HG03521 (cell line): Measurements from ENCODE around the gene CCR5.
"Not testable (repeated sequence)": the region's sequence is repeated elsewhere in the genome, so short reads cannot be mapped to it uniquely, and the experiment has no call there.

Experiments used
- ATAC-seq: cut with Tn5 transposase; IDR thresholded peaks from one replicate; pipeline ENCODE4 v1.9.1; 2021; ENCODE audit warnings: mild to moderate bottlenecking, moderate library complexity; ENCODE audit not compliant: unreplicated experiment

CCR5 gene

DNA sequence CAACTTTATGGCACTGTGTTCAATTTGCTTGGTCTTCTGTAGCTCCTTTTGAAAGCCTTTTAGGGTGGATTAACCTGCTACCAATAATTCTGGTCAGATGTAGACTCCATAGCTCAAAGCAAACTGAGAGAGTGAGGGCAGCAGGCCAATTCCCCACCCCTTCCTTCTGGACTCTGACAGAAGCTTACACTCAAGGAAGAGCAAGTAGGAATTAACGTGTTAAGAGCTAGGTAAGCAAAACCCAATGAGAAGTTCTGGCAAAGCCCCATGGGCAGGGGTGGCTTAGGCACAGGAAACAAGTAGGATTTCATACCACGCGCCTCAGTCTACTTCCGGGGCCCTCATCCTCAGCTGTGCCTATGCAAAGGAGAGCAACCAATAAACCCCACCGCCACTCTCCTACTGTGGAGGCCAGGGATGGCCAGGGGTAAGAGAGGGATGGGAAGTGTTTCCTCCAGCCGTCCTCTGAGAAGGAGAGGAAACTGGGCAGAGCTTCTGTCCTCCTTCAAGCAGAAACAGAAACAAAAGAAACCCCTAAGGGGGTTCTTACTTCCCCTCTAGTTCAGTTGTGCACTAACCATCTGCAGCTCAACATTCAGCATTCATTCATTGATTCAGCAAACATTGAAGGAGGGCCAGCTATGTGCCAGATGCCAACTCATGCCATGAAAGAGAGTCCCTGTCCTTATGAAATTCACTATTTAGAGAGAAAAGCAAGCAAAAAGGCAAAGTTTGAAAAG, 12.6 kb downstream of the CCR5 start:
- ATAC-seq = no peak

- no peak for ATAC-seq
Measured at GRCh38 chr3:46383951-46384330, 13.2 kb downstream of the CCR5 start.

GRCh38 chr3:46386205-46386604, 15.5 kb downstream of the CCR5 start:
- no peak for ATAC-seq

DNA sequence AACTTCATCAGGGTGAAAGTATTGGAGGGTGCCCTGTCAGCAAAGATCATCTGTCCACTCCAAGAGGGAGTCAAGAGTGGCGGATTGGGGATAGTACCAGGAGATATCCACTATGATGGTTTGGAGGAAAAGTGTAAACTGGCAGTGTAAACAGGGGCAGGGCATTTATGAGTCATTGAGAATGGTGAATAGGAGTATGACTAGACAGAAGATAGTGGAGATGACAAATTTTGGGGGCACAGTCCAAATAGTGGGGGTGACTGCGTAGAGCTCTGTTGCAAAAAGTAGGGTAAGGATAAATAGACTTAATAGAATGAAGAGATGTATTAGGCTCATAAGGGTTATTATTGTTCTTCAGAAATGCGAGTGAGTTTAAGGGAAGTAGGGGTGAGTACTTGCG, 18.1 kb downstream of the CCR5 start:
- ATAC-seq = not testable (repeated sequence)

- no peak for ATAC-seq
Measured at GRCh38 chr3:46389306-46389705, 18.6 kb downstream of the CCR5 start.

DNA sequence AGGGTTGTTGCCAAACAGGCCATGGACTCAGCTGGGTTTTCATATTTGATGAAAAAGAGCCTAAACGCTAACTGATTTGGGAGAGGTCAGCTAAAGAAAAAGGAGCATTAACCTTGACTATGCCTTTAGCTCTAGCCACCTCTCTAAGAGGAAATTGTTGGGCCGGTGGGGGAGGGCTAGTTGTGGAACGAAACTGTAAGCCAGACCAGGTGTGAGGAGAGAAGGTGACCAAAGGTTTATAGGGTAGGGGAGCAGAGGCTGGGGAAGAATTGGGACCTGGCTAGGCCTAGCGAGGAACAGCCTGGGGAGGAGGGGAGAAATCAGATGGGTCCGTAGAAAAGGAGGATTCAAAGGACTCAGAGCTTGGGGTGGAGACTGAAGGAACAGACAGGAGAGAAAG, 20.8 kb downstream of the CCR5 start:
- not testable (repeated sequence) for ATAC-seq

DNA sequence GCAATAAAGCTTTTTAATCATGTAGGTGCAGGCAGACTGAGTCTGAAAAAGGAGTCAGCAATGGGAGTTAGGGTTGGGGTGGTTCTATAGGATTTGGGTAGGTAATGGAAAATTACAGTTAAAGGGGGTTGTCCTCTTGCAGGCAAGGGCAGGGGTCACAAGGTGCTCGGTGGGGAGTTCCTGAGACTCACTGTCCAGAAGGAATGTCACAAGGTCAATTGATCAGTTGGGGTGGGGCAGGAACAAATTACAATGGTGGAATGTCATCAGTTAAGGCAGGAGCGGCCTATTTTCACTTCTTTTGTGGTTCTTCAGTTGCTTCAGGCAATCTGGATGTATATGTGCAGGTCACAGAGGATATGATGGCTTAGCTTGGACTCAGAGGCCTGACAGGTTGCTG, 22.3 kb downstream of the CCR5 start:
- no peak for ATAC-seq

DNA sequence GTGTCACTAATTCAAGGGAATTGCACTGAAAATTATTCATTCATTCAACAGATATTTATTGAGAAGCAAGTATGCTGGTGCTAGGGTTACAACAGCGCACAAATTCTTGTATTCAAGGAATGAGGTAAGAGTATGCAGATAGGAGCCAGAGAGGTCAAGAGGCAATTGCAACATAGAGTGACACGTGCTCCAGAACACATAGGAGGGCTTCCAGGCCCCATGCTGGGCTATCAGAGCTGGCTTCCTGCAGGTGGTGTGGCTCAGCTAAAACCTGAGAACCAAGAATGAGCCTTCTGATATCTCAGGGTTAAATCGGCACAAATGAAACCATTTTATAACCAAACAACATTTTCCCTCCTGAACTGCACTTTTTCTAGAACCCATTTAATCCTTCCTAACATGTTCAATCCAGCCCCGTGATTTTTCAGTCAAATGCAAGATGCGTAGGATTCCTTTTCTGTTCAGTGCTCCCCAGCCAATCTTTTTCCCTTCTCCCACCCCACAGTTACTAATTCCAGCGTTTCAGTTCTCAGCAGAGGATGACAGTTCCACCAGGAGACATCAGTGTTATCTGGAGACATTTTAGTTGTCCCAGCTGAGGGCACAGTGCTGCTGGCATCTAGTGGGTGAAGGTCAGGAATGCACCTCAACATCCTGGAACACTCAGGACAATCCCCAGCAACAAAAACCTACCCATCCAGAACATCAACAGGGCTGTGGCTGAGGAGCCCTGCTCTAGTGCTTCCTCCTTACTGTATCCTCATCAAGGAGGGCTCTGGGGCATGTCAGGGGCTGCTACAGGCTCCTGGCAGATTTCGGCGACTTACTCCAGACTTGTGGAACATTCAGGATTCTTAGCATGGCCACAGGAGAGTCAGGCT, 23.0 kb downstream of the CCR5 start:
- no peak for ATAC-seq

GRCh38 chr3:46395210-46395661, 24.5 kb downstream of the CCR5 start:
- ATAC-seq = no peak

DNA sequence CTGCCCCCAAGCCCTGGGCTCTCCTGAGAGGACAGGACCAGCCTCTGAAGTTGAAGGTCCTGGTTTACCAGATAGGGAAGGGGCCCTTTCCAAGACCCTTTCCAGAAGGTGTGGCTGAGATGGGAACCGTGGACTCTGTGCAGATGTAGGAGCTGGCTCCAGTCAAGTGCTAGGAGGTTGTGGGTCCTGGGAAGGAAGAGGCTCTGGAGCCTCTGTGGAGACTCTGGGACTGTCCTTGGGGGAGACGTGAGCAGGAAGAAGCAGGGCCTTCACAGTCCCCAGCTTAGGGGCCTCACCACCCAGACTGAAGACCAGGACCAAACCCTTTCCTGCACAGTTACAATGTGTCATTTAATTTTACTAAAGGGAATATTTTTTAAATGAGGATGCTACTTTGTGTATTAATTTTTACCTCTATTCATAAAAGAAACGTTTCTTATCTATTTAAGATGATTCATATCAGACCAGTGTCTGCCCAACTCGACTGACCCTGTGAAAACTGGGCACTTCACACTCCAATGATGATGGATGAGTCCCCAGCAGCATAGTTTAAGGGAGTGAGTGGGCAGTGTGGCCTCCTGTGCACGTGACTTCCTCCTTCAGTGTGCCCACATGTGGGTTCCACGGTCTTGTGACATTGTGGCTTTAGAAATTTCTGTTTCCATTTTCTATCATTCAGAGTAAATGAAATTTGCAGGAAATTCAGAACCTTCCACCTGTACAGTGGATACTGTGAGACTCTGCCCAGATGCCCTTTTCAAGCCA, 25.2 kb downstream of the CCR5 start:
- ATAC-seq = no peak

- no peak for ATAC-seq
Measured at GRCh38 chr3:46397111-46397510, 26.4 kb downstream of the CCR5 start.

- ATAC-seq = no peak
Measured at GRCh38 chr3:46398186-46398955, 27.6 kb downstream of the CCR5 start.

DNA sequence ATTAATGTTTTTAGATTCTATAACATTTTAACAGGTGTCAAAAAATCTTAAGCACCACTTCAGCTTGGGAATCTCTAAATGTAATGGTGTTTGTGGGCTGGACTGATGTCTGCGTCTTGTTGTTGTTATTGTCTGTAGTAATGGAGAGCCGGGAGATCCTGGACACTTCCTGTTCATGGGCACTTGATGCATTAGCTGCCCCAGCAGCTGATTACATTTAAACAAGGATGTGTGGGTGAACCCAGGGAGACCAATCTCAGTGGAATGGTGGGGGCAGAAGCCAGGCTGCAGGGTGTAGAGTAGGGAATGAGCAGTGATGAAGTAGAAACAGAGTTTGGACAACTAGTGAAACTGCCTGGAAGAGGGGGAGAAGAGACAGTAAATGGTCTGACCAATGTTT, 28.4 kb downstream of the CCR5 start:
- ATAC-seq = no peak

GRCh38 chr3:46399557-46399956, 28.8 kb downstream of the CCR5 start:
- no peak for ATAC-seq

DNA sequence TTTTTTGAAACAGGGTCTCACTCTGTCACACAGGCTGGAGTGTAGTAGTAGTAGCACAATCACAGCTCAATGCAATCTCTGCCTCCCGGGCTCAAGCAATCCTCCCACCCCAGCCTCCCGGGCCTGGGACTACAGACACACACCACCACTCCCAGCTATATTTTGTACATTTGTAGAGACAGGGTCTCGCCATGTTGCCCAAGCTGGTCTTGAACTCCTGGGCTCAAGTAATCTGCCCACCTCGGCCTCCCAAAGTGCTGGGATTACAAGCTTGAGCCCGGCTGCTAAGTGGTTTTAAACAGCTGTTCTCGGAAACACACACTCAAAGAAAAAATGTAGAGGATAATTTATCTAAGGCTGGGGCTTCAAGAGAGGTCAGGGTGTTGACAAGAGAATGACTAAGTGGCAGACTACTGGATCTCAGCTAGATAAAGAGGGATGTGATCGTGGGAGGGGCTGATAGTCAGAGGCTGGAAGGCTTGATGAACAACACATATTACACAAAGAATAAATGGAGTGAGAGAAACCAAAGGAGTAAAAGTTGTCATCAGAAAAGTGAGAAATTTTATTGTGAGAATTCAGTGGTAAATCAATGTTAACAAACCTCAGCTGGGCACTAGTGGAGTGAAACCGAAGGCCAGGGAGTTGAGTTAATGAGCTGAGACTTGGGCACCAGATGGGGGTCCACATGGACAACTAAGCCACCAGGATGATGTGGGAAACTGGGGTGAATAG, 29.4 kb downstream of the CCR5 start:
- ATAC-seq = no peak

- ATAC-seq = no peak
Measured at GRCh38 chr3:46400846-46401245, 30.1 kb downstream of the CCR5 start.

DNA sequence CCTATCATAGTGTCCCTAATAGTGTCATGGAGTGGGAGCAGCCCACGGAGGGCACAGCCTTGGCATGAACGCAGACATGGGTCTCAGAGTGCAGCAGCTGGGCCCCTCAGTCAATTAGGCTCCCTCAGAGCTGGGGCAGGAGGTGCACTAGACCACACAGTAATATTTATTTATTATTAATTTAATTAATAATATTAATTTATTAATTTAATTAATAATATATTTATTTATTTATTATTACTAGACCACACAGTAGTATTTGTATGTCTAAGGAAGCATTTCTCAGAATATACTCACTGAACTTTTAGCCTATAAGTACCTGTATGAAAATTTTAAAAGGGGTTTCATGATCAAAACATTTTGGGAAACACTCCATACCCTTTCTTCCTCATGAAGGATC, 30.8 kb downstream of the CCR5 start:
- ATAC-seq = no peak

DNA sequence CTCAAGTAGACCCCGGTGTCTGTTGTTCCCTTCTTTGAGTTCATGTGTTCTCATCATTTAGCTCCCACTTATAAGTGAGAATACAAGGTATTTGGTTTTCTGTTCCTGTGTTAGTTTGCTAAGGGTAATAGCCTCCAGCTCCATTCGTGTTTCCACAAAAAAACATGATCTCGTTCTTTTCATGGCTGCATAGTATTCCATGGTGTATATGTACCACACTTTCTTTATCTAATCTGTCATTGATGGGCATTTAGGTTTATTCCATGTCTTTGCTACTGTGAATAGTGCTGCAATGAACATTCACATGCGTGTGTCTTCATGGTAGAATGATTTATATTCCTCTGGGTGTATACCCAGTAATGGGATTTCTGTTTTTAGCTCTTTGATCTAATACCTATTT, 32.2 kb downstream of the CCR5 start:
- ATAC-seq = not testable (repeated sequence)

DNA sequence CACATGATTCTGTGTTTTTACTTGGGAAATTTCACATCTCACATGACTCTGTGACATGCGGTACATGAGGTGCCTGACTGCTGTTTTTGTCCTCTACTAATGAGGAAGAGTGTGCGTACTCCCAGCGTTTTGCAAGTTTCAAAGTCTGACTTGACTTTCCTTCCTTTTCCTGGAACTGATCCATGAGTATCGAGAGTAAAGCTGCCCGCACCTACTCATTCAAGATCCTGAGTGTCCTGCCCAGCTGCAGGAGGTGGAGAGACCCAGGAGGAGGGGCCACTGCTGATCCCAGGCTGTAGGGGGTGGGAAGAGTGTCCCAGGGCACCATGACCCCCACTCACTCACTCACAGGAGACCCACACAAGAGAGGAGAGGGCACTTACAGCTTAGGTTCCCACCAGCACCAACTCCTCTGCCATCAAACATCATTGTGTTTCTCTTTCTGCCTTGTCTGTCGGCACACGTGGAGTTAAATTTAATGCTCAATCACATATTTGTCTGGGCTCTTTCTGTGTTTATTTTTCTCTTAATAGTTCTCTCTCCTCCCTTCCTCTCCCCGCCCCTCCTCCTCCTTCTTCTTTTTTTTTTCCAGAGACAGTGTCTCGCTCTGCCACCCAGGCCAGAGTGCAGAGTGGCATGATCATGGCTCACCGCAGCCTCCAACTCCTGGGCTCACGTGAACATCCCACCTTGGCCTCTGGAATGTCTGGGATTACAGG, 34.7 kb downstream of the CCR5 start:
- ATAC-seq = no peak
